NCI-H187 (cell line): Measurements from ENCODE around the gene FAM13A.
A peak's percentile ranks its signal among the peaks of the same experiment; 100 is the strongest.

Experiments
- DNase-seq, 2 experiments: peaks; one replicate each; lab custom pipeline; 2025; lab: John Stamatoyannopoulos, UW

The FAM13A gene

GRCh38 chr4:88843067-88843685 is 213.8 kb downstream of the FAM13A start:
- DNase-seq: no peak

GRCh38 chr4:88841635-88842034 is 215.3 kb downstream of the FAM13A start:
- no peak for DNase-seq

GRCh38 chr4:88836216-88836615 is 220.8 kb downstream of the FAM13A start:
- no peak for DNase-seq

- DNase-seq: no peak
Measured at GRCh38 chr4:88831031-88831430, 226.0 kb downstream of the FAM13A start.

- DNase-seq: no peak
Measured at GRCh38 chr4:88830598-88830997, 226.4 kb downstream of the FAM13A start.

- DNase-seq: no peak
Measured at GRCh38 chr4:88828842-88829571, 228.0 kb downstream of the FAM13A start.

- DNase-seq: no peak
Measured at GRCh38 chr4:88827442-88827841, 229.5 kb downstream of the FAM13A start.

- DNase-seq: no peak
Measured at GRCh38 chr4:88826771-88827170, 230.2 kb downstream of the FAM13A start.

- no peak for DNase-seq
Measured at GRCh38 chr4:88825931-88826330, 231.1 kb downstream of the FAM13A start.

GRCh38 chr4:88823058-88823919 is 233.7 kb downstream of the FAM13A start:
- DNase-seq: peak; percentile 52 to 71

- no peak for DNase-seq
Measured at GRCh38 chr4:88822034-88822789, 234.8 kb downstream of the FAM13A start.

GRCh38 chr4:88821522-88821921 is 235.5 kb downstream of the FAM13A start:
- DNase-seq: no peak

- DNase-seq: peak; percentile 45 to 50
Measured at GRCh38 chr4:88820698-88821415, 236.1 kb downstream of the FAM13A start.

- no peak for DNase-seq
Measured at GRCh38 chr4:88819818-88820697, 236.9 kb downstream of the FAM13A start.

GRCh38 chr4:88818631-88819470 is 238.1 kb downstream of the FAM13A start:
- peak; percentile 32 to 45 for DNase-seq

GRCh38 chr4:88817740-88818139 is 239.2 kb downstream of the FAM13A start:
- DNase-seq: no peak

- DNase-seq: no peak
Measured at GRCh38 chr4:88816360-88816759, 240.6 kb downstream of the FAM13A start.

GRCh38 chr4:88814043-88814617 is 242.9 kb downstream of the FAM13A start:
- no peak for DNase-seq

- DNase-seq: no peak
Measured at GRCh38 chr4:88813013-88813412, 244.0 kb downstream of the FAM13A start.
